Activated CD4-positive, alpha-beta T cell treated with anti-CD3 and anti-CD28 coated beads, Interleukin-2, amount 50 U/mL, for 48 hours (primary cell): ENCODE measurements around the gene MEGF6.

ENCODE experiments used
- DNase-seq, 2 experiments: peaks; one replicate each; pipeline ENCODE4 v3.0.0-alpha.2; 2020

Gene MEGF6

DNA sequence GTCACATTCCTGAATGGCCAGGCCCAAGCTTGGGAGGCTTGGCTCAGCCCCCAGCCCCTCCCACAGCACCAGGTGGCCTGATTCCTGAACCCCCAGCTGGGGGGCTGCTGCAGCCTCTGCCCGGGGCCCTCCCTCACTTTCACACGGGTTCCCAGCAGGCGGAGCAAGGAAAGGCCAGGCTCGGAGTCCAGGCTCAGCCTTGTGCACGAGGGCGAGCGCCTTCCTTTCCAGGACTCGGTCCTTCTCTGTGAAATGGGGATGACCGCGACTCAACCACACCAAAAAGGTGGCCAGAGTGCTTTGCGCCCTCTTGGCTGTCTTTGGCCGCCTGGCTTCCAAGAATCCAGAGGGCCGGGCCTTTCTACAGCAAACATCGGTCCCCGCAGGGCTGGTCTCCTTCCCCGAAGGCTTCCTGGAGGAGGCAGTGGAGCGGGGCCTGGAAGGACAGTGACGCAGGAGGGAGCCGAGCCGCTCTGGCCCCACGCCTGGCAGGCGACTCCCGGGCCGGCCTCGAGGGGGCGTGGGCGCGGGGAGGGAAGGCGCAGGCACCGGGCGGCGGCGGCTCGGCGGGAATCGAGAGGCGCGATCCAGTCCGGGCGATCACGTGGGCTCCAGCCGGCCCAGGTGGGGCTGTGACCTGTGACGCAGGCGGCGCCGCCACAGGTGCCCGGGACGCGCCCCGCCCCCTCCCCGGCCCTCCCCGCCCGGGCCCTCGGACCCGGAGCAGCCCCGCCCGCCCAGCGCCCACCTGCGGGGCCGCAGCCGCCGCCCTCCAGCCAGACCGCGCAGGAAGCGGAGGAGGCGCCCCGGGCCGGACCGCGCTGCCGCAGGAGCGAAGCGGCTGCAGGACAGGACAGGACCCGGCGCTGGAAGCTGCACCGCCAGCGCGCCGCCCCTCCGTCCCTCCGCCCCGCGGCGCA, 157.2 kb downstream of the MEGF6 start, which contains the start of gene ARHGEF16:
ARHGEF16 (plus strand) TSS at position 775 of the 920 bp plus-strand sequence. CDS start 8,420 bp downstream, outside the sequence.
- DNase-seq: peak; percentile 19 to 40

DNA sequence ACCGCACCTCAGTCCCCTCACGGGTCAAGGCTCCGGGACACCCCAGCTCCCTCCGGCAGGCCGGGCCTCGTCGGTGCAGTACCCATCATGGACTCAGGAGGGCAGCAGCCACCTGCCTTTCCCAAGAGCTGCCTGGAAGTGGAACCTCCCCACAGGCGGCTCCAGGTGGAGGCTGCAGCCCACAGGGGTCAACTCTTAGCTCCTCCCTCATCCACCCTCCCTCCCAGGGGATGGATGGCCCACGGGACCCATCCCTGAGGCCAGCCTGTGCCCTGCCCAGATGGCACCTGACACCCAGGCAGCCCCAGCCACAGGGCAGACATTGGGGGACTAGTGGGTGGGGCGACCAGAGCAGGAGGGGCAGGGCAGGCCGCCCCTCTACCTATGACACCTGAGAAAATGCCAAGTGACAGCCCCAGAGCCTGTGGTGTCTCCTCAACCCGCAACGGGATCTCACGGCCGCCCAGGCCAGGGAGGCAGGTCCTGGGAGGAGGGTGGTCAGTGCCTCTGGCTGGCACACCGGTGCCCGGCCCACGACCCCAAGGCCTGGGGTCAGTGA, 158.0 kb downstream of the MEGF6 start:
- peak; percentile 77 to 83 for DNase-seq

GRCh38 chr1:3452866-3453175, 158.5 kb downstream of the MEGF6 start:
- DNase-seq: no peak

DNA sequence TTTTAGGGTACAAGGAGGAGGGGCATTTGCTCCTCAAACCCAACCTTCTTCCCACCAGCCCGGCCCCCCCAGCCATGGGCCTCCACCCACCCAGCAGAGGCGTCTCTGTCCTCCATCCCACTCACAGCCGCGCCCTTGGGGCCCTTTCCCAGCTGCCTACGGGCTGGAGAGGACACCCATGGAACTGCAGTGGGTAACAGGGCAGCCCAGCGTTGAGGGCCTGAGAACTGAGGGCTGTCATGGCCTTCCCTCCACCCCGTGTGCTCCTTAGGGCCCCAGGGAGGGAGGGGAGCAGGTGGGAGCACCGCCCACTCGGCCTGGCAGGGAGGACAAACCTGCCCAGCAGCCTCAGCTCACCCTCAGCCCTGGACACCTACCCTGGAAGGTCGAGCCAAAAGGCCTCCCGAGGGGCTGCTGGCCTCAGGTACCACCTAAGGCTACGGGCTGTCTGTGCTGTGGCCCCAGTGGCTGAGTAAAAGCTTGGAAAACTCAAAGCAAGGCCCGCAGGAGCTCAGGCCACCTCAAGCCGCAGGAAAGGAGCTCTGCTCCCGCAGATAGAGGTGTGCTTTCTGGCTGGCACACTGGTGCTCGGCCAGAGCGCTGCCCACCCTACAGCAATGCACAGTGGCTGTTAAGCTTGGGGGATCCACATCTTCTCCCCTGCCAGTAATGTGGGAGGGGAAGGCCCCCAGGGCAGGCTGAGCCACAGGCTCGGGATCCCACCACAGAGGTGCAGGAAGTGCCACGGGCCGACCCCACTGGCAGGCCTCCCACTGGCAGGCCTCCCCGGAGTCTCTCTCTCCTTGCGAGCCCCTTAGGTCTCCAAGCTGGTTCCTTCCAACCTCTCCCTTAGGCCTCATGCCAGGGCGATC, 159.1 kb downstream of the MEGF6 start:
- no peak for DNase-seq

GRCh38 chr1:3450983-3451382, 160.3 kb downstream of the MEGF6 start:
- no peak for DNase-seq

DNA sequence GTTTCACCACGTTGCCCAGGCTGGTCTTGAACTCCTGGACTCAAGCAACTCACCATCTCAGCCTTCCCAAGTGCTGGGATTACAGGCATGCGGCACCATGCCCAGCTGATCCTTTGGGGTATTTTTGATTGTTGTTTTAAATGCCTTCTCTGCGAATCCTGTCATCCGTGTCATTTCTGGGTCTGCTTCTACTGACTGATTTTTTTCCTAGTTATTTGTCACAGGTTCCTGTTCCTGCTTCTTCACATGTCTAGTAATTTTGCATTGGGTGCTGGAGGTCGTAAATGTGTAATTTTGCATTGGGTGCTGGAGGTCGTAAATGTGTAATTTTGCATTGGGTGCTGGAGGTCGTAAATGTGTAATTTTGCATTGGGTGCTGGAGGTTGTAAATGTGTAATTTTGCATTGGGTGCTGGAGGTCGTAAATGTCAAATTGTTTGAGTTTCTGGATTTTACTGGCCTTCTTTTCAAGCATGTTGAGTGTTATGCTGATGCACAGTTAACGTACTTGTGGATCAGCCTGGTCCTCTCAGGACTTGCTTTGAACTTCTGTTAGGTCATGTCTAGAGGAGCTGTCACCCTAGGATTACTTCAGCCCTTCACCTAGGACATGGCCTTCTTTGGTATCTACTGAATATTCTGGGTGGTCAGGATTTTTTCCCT, 161.0 kb downstream of the MEGF6 start:
- DNase-seq: no peak

- DNase-seq: no peak
Measured at GRCh38 chr1:3444736-3445135, 166.6 kb downstream of the MEGF6 start.

DNA sequence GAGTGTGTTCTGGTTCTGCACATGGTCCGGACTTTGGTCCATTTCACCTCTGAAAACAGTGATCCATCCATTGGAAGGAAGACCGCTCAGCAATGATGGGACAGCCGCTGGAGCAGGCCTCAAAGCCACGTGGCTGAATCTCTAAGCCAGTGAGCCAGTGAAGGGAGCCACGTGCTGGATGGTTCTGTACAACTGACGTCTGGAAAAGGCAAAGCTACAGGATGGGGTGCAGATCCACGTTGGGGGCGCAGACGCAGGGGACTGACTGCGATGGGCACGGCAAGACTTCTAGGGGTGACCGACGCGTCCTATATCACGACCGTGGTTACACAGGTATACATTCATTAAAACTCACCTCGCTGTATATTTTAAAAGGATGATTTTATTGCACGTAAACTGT, 167.0 kb downstream of the MEGF6 start:
- DNase-seq: no peak

DNA sequence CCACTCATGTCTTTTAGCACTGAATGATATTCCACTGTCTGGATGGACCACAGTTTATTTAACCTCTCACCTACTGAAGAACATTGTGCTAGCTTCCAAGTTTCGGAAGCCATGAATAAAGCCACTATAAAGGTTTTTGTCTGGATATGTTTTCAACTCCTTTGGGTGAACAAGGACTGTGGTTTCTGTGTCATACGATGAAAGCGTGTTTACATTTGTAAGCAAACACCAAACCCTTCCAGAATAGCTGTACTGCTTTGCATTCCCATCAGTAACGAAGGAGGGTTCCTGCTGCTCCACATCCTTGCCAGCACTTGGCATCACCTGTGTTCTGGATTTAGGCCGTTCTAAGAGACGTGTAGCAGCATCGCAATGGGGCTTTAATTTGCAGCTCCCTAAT, 167.5 kb downstream of the MEGF6 start:
- no peak for DNase-seq

GRCh38 chr1:3442901-3443300, 168.4 kb downstream of the MEGF6 start:
- DNase-seq: no peak

- no peak for DNase-seq
Measured at GRCh38 chr1:3442331-3442730, 169.0 kb downstream of the MEGF6 start.

- DNase-seq: no peak
Measured at GRCh38 chr1:3441880-3442279, 169.4 kb downstream of the MEGF6 start.

GRCh38 chr1:3441410-3441847, 169.9 kb downstream of the MEGF6 start:
- no peak for DNase-seq

GRCh38 chr1:3440711-3441409, 170.4 kb downstream of the MEGF6 start:
- no peak for DNase-seq

- no peak for DNase-seq
Measured at GRCh38 chr1:3440300-3440681, 171.0 kb downstream of the MEGF6 start.
